Measurements from ENCODE around the gene TMX2.
"Not testable (repeated sequence)": the region's sequence is repeated elsewhere in the genome, so short reads cannot be mapped to it uniquely, and the experiment has no call there.

Gene TMX2

GRCh38 chr11:57712256-57713150 lies at the start of gene TMX2:
TSS of gene TMX2 (plus strand) at chr11:57712593. CDS start at chr11:57712619, 26 bp downstream.
- peak; percentile 95 for DNase-seq

- DNase-seq = no peak
These were observed 49.5 kb upstream of the TMX2 start for GRCh38 chr11:57662893-57663292.

GRCh38 chr11:57663975-57664374 lies 48.4 kb upstream of the TMX2 start:
- no peak for DNase-seq

GRCh38 chr11:57667117-57667735 lies 45.2 kb upstream of the TMX2 start:
- peak; percentile 97 for DNase-seq

GRCh38 chr11:57667736-57668433 lies 44.5 kb upstream of the TMX2 start, which contains the start of gene ZDHHC5:
TSS of gene ZDHHC5 (plus strand) at chr11:57668114. CDS start at chr11:57673091, 4,977 bp downstream.
- DNase-seq = peak; percentile 100

GRCh38 chr11:57668434-57668782 lies 44.0 kb upstream of the TMX2 start:
- peak; percentile 56 for DNase-seq

GRCh38 chr11:57674251-57674650 lies 38.1 kb upstream of the TMX2 start:
- no peak for DNase-seq

GRCh38 chr11:57675176-57675941 lies 37.0 kb upstream of the TMX2 start:
- no peak for DNase-seq

- no peak for DNase-seq
These were observed 33.0 kb upstream of the TMX2 start for GRCh38 chr11:57679396-57679795.

- DNase-seq = no peak
These were observed 31.9 kb upstream of the TMX2 start for GRCh38 chr11:57680552-57680874.

GRCh38 chr11:57681168-57681567 lies 31.2 kb upstream of the TMX2 start:
- DNase-seq = no peak

- DNase-seq = not testable (repeated sequence)
These were observed 21.9 kb upstream of the TMX2 start for GRCh38 chr11:57690474-57690873.

GRCh38 chr11:57698843-57699365 lies 13.5 kb upstream of the TMX2 start:
- DNase-seq = no peak

- no peak for DNase-seq
These were observed 12.6 kb upstream of the TMX2 start for GRCh38 chr11:57699813-57700212.

- no peak for DNase-seq
These were observed 12.0 kb upstream of the TMX2 start for GRCh38 chr11:57700425-57700824.

GRCh38 chr11:57703341-57703740 lies 9.1 kb upstream of the TMX2 start:
- DNase-seq = no peak

- DNase-seq = no peak
These were observed 7.5 kb upstream of the TMX2 start for GRCh38 chr11:57704932-57705331.

GRCh38 chr11:57705432-57705831 lies 7.0 kb upstream of the TMX2 start:
- DNase-seq = not testable (repeated sequence)

GRCh38 chr11:57709802-57710367 lies 2.5 kb upstream of the TMX2 start:
- DNase-seq = no peak

GRCh38 chr11:57711414-57712255 lies 758 bp upstream of the TMX2 start, which contains the start of gene MED19:
TSS of gene MED19 (minus strand) at chr11:57712215. CDS start at chr11:57712179, 36 bp downstream.
- peak; percentile 89 for DNase-seq

GRCh38 chr11:57713835-57714234 lies 1.4 kb downstream of the TMX2 start:
- DNase-seq = no peak

Measured in CD4-positive, alpha-beta T cell treated with Interleukin-12 subunit alpha and Interleukin-12 subunit beta, for 1 hour (primary cell).